Measurements from ENCODE around the gene ZBTB7A. TPM values are rescaled to one million over a fixed set of nuclear protein-coding genes. Genes with fewer than 3 reads are reported as not detected.

ZBTB7A gene
- total and polyA plus RNA-seq, 2 of the 4 experiments (the other 2 are of a cell fraction): 3.2 to 10.3 TPM

- Histone ChIP-seq H2BK15ac (ENCODE audit: low read depth, low read length) (no peak overlapping the region), H3K18ac (ENCODE audit: low read depth, low read length) (no peak overlapping the region), H2AFZ (replicated peaks; ENCODE audit: low read length, poor library complexity) (peak overlapping the region; percentile 98), H3K9me3 (ENCODE audit: control insufficient read depth, insufficient read depth, low read length) (no peaks in the 10 kb centered on the region), H3K27me3 (ENCODE audit: control insufficient read depth, insufficient read depth, low read length) (no peaks in the 10 kb centered on the region), H2BK20ac (ENCODE audit: low read depth, low read length) (no peak overlapping the region), H4K20me1 (ENCODE audit: insufficient read depth, low read length) (peaks cover 50% of the 10 kb centered on the region), H3K79me1 (ENCODE audit: low read depth in 1 of 2, low read length in 2 of 2) (peaks cover 24 to 56% of the 10 kb centered on the region in 2 experiments), H3K4me1 (ENCODE audit: control insufficient read depth, insufficient read depth, low read length) (peaks cover 24% of the 10 kb centered on the region), H3K4me3 (ENCODE audit: insufficient read depth, low read depth, low read length) (peak overlapping the region; percentile 100), H2AK5ac (ENCODE audit: low read depth, low read length) (peak overlapping the region; percentile 66; the same call in 1 of the 2 replicates), H3K9ac (ENCODE audit: low read depth, low read length) (peak overlapping the region; percentile 86), H4K91ac (ENCODE audit: insufficient read depth, low read depth, low read length) (no peak overlapping the region; the same call in 1 of the 2 replicates), H2BK120ac (ENCODE audit: low read depth, low read length) (no peak overlapping the region), H4K8ac (ENCODE audit: low read depth in 2 of 2, low read length in 2 of 2) (peak overlapping the region in 1 of 2 experiments; percentile 21; a peak in 1 of 4 replicates), H3K36me3 (ENCODE audit: control insufficient read depth, insufficient read depth, low read length) (peaks cover 6% of the 10 kb centered on the region; the same call in 1 of the 2 replicates), H3K23ac (ENCODE audit: low read depth, low read length) (peak overlapping the region; percentile 67), H3K27ac (ENCODE audit: insufficient read depth, low read length) (peak overlapping the region; percentile 56), H3K4me2 (ENCODE audit: low read depth, low read length) (peak overlapping the region; percentile 100), H2BK5ac (ENCODE audit: low read depth, low read length, poor library complexity, severe bottlenecking) (peak overlapping the region; percentile 12), H2AK9ac (replicated peaks; ENCODE audit: low read depth, low read length, poor library complexity) (peak overlapping the region; percentile 94), H3K14ac (replicated peaks; ENCODE audit: low read depth, low read length) (peak overlapping the region; percentile 50; the same call in 1 of the 2 replicates), H3K56ac (ENCODE audit: extremely low read depth, insufficient read depth, low read length) (no peak overlapping the region), H3K4ac (ENCODE audit: low read depth, low read length) (peak overlapping the region; percentile 54), H4K5ac (ENCODE audit: low read depth, low read length) (no peak overlapping the region; the same call in 1 of the 2 replicates), H3K9me1 (ENCODE audit: insufficient read depth, low read length) (no peaks in the 10 kb centered on the region)
- DNase-seq (no peak), ATAC-seq (ENCODE audit: low read depth) (peak; percentile 5)
- dilution Hi-C loops (cut with HindIII; ENCODE audit: low sequenced_read_pairs, unreplicated experiment): no loop called here
- intact Hi-C loops (cut with micrococcal nuclease): loop anchor here (2.0 kb wide), 1 partner anchor 21 kb away; no protein-coding TSS in a partner anchor
- in situ Hi-C loops (cut with MboI; ENCODE audit: low sequenced_read_pairs): no loop called here
- no TSS peak for BruUV-seq (replicated peaks)
- ChIA-PET POLR2A (ENCODE audit: unreplicated experiment) (interaction anchor here (0.8 kb wide), 1 partner anchor 20 kb away, joined by 5 read pairs; no protein-coding TSS in a partner anchor), CTCF (interaction anchor here (0.7 kb wide), 1 partner anchor 33 kb away, joined by 4 read pairs; no protein-coding TSS in a partner anchor)
- WGBS, 2 experiments (ENCODE audit: extremely low coverage in 2 of 2, insufficient read length in 1 of 2): 0% methylated on average over 15 of the region's 55 CpGs; no CpG with 5 or more reads in 1 of the 2 experiments
- TF ChIP-seq RAD21 (IDR thresholded peaks at IDR 0.05; ENCODE audit: low read length): no peak
- no peak for TF ChIP-seq RFX5 (IDR thresholded peaks at IDR 0.05; ENCODE audit: low read depth, low read length)
- no peak for TF ChIP-seq SMC3 (IDR thresholded peaks at IDR 0.05; ENCODE audit: low read depth, low read length)
- no peak; the same call in 1 of the 2 replicates for TF ChIP-seq MXI1 (IDR thresholded peaks at IDR 0.05; ENCODE audit: borderline replicate concordance, low read depth, low read length)
- no peak for TF ChIP-seq RCOR1 (IDR thresholded peaks at IDR 0.05; ENCODE audit: insufficient replicate concordance, low read length)
- no peak for TF ChIP-seq POLR2A (IDR thresholded peaks at IDR 0.05; ENCODE audit: low read depth, low read length)
- TF ChIP-seq MAFK (IDR thresholded peaks at IDR 0.05; ENCODE audit: low read depth, low read length): no peak
- TF ChIP-seq FOS (IDR thresholded peaks at IDR 0.05; ENCODE audit: low read depth, low read length): no peak
- TF ChIP-seq ELK1 (IDR thresholded peaks at IDR 0.05; ENCODE audit: borderline replicate concordance, low read depth, low read length): no peak
- TF ChIP-seq MAZ (IDR thresholded peaks at IDR 0.05; ENCODE audit: borderline replicate concordance, low read depth, low read length): no peak
- TF ChIP-seq CEBPB (IDR thresholded peaks at IDR 0.05; ENCODE audit: low read depth, low read length): no peak
- no peak for TF ChIP-seq USF2 (IDR thresholded peaks at IDR 0.05; ENCODE audit: low read depth, low read length)
- TF ChIP-seq CHD1 (IDR thresholded peaks at IDR 0.05; ENCODE audit: low read depth, low read length): no peak
- TF ChIP-seq BHLHE40 (IDR thresholded peaks at IDR 0.05; ENCODE audit: low read depth, low read length): no peak
Observed at GRCh38 chr19:4007836-4008539, 58.7 kb downstream of the ZBTB7A start.
